SH-SY5Y (cell line): ENCODE results near the gene NR1H2.

Experiments
- GATA2 ChIP-seq: IDR thresholded peaks from 2 replicates; pipeline ENCODE4 v1.6.1; 2011; ENCODE audit warnings: mild to moderate bottlenecking, low read depth, low read length
- GATA3 ChIP-seq: IDR thresholded peaks from 2 replicates; pipeline ENCODE4 v1.6.1; 2011; ENCODE audit warnings: low read depth, mild to moderate bottlenecking, low read length, moderate library complexity

DNA sequence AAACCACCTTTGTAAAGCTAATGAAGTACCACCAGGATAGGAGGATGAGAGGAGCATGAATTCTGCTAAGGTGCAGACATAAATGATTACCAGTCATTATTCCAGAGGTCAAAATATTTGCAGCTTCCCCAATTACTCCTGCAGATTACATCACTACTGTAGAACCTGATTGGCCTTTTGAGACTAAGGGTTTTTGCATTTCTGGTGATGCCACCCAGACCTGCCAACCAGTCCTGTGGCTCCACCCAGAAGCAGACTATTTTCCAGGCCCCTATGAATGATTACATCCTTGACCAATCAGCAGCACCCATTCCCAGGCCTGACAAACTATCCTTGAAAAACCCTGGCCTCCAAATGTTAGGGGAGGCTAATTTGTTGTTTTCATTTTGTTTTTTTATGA is 35.9 kb upstream of the NR1H2 start:
- TF ChIP-seq GATA2 (no peak), GATA3 (no peak)
